EH (cell line): Measurements from ENCODE around the gene SLC1A5.
A peak's percentile ranks its signal among the peaks of the same experiment; 100 is the strongest.
"Not testable (repeated sequence)": the region's sequence is repeated elsewhere in the genome, so short reads cannot be mapped to it uniquely, and the experiment has no call there.

ENCODE experiments used
- DNase-seq: peaks from one replicate; pipeline ENCODE4 v3.0.0-alpha.2; 2015; ENCODE audit warnings: low read depth

SLC1A5 gene

GRCh38 chr19:46768746-46769145 lies 19.6 kb downstream of the SLC1A5 start:
- not testable (repeated sequence) for DNase-seq

- peak; percentile 49 for DNase-seq
Observed at GRCh38 chr19:46766569-46767317, 21.7 kb downstream of the SLC1A5 start.

GRCh38 chr19:46764817-46765291 lies 23.5 kb downstream of the SLC1A5 start:
- no peak for DNase-seq

- no peak for DNase-seq
Observed at GRCh38 chr19:46762245-46762890, 26.0 kb downstream of the SLC1A5 start.

- DNase-seq: peak; percentile 51
Observed at GRCh38 chr19:46761418-46761831, 27.0 kb downstream of the SLC1A5 start.

GRCh38 chr19:46760897-46761296 lies 27.5 kb downstream of the SLC1A5 start:
- DNase-seq: peak; percentile 59

- no peak for DNase-seq
Observed at GRCh38 chr19:46760363-46760762, 28.0 kb downstream of the SLC1A5 start.

GRCh38 chr19:46759817-46760333 lies 28.5 kb downstream of the SLC1A5 start:
- DNase-seq: peak; percentile 99

GRCh38 chr19:46759206-46759605 lies 29.2 kb downstream of the SLC1A5 start:
- DNase-seq: no peak

GRCh38 chr19:46756544-46756888 lies 31.9 kb downstream of the SLC1A5 start:
- no peak for DNase-seq

- DNase-seq: no peak
Observed at GRCh38 chr19:46755853-46756543, 32.4 kb downstream of the SLC1A5 start.

- DNase-seq: peak; percentile 81
Observed at GRCh38 chr19:46755077-46755852, 33.1 kb downstream of the SLC1A5 start.

GRCh38 chr19:46753420-46754155 lies 34.8 kb downstream of the SLC1A5 start:
- peak; percentile 52 for DNase-seq

- peak; percentile 61 for DNase-seq
Observed at GRCh38 chr19:46748325-46749109, 39.9 kb downstream of the SLC1A5 start.

- peak; percentile 59 for DNase-seq
Observed at GRCh38 chr19:46746281-46747057, 41.9 kb downstream of the SLC1A5 start, which contains the start of gene STRN4. TSS of gene STRN4 (minus strand) at chr19:46746450. CDS start at chr19:46746430, 20 bp downstream.

- peak; percentile 35 for DNase-seq
Observed at GRCh38 chr19:46745521-46746280, 42.7 kb downstream of the SLC1A5 start, which contains the start of gene FKRP. TSS of gene FKRP (plus strand) at chr19:46746057. CDS start at chr19:46755451, 9,394 bp downstream.

- DNase-seq: no peak
Observed at GRCh38 chr19:46745030-46745429, 43.4 kb downstream of the SLC1A5 start.

GRCh38 chr19:46744005-46744691 lies 44.2 kb downstream of the SLC1A5 start:
- DNase-seq: no peak
